GM12878 (cell line): ENCODE results near the gene DNTT. TPM values are rescaled to one million over a fixed set of nuclear protein-coding genes. Genes with fewer than 3 reads are reported as not detected.

Experiments
- ATAC-seq: fragments of 200-7000 bp; cut with Tn5 transposase; 3 replicates; pipeline ENCODE4 v1.9.1; 2020; ENCODE audit warnings: mild to moderate bottlenecking, moderate library complexity
- BruUV-seq: library from RNA; stranded (reverse); fragments of 400-500 nt; replicated peaks from 2 replicates; lab custom pipeline; 2021; lab: Mats Ljungman, UMichigan
- CTCF ChIA-PET: fragments of 300-600 bp; sonication (Branson Sonifier 250); formaldehyde crosslinking; extraction: SDS; loops from one replicate; lab custom pipeline; 2021; ENCODE audit warnings: inconsistent platforms; lab: Yijun Ruan, JAX
- POLR2A ChIA-PET: fragments of 350-600 bp; formaldehyde crosslinking; extraction: SDS; loops from one replicate; lab custom pipeline; 2021; ENCODE audit warnings: inconsistent platforms; lab: Charles Lee
- RAD21 ChIA-PET: fragments of 300-600 bp; sonication (Branson Sonifier 250); formaldehyde crosslinking; loops from one replicate; lab custom pipeline; 2023; ENCODE audit warnings: antibody characterized with exemption; ENCODE audit not compliant: unreplicated experiment; lab: Charles Lee
- SMC1A ChIA-PET: fragments of 300-600 bp; sonication (Branson Sonifier 250); formaldehyde crosslinking; loops from one replicate; lab custom pipeline; 2023; ENCODE audit not compliant: unreplicated experiment, uncharacterized antibody; lab: Charles Lee
- DNase-seq: peaks from one replicate; pipeline ENCODE4 v3.0.0-alpha.2; 2011; ENCODE audit warnings: low read depth, low spot score
- FAIRE-seq: peaks from 3 replicates; lab custom pipeline; 2011; peaks lifted over from hg19 to GRCh38; lab: Jason Lieb, UNC
- H2AFZ ChIP-seq: 2 replicates; pipeline ENCODE4 v1.6.0; 2011; ENCODE audit warnings: low read depth, low read length, control low read depth; ENCODE audit not compliant: control insufficient read depth
- H3K27ac ChIP-seq: 2 replicates; pipeline ENCODE4 v1.5.1; 2011; ENCODE audit warnings: control low read depth; ENCODE audit not compliant: control insufficient read depth, insufficient read depth
- H3K27me3 ChIP-seq, 2 experiments: replicated peaks in 1 of 2; 2 replicates each; pipeline versions ENCODE4 v1.6.0 to v1.6.1; 2011; ENCODE audit warnings: low read length in 1 of 2; ENCODE audit not compliant: control insufficient read depth in 2 of 2, insufficient read depth in 2 of 2
- H3K36me3 ChIP-seq, 2 experiments: 2 replicates each; pipeline ENCODE4 v1.5.1; 2011; ENCODE audit warnings: low read length in 1 of 2; ENCODE audit not compliant: control insufficient read depth in 2 of 2, insufficient read depth in 2 of 2
- H3K4me1 ChIP-seq: 2 replicates; pipeline ENCODE4 v1.6.1; 2011; ENCODE audit warnings: mild to moderate bottlenecking, low read length, moderate library complexity, mixed read lengths; ENCODE audit not compliant: control insufficient read depth, insufficient read depth
- H3K4me2 ChIP-seq: 2 replicates; pipeline ENCODE4 v1.6.0; 2011; ENCODE audit warnings: control low read depth; ENCODE audit not compliant: control insufficient read depth, insufficient read depth
- H3K4me3 ChIP-seq: fragments of 200-600 bp; sonication (generic); 2 replicates; pipeline ENCODE4 v1.5.1; 2016
- H3K79me2 ChIP-seq: 2 replicates; pipeline ENCODE4 v1.6.0; 2011; ENCODE audit warnings: low read length; ENCODE audit not compliant: control insufficient read depth, insufficient read depth
- H3K9ac ChIP-seq: 2 replicates; pipeline ENCODE4 v1.8.0; 2011; ENCODE audit warnings: low read length, control low read depth, mixed read lengths; ENCODE audit not compliant: control insufficient read depth, insufficient read depth
- H3K9me3 ChIP-seq: replicated peaks from 3 replicates; pipeline ENCODE4 v1.5.1; 2011; ENCODE audit warnings: mild to moderate bottlenecking, low read length; ENCODE audit not compliant: control insufficient read depth, insufficient read depth
- H4K20me1 ChIP-seq: 2 replicates; pipeline ENCODE4 v1.6.0; 2011; ENCODE audit not compliant: control insufficient read depth, insufficient read depth
- CBX3 ChIP-seq: fragments of 200-600 bp; sonication (generic); IDR thresholded peaks from 2 replicates; pipeline ENCODE4 v1.6.1; 2016; ENCODE audit warnings: low read depth, borderline replicate concordance
- CREB1 ChIP-seq: IDR thresholded peaks from 2 replicates; pipeline ENCODE4 v1.6.1; 2012; ENCODE audit warnings: low read depth, mild to moderate bottlenecking, inconsistent platforms
- CREM ChIP-seq: IDR thresholded peaks from 2 replicates; pipeline ENCODE4 v1.6.1; 2014; ENCODE audit warnings: antibody characterized with exemption, low read depth
- CUX1 ChIP-seq: IDR thresholded peaks from 2 replicates; pipeline ENCODE4 v1.6.1; 2012; ENCODE audit warnings: improper control_type of control experiment, low read depth, low read length; ENCODE audit not compliant: insufficient replicate concordance
- IKZF2 ChIP-seq, 2 experiments: fragments of 450-650 bp; IDR thresholded peaks; 2 replicates each; pipeline ENCODE4 v1.6.1; 2017; ENCODE audit warnings: mild to moderate bottlenecking in 2 of 2, moderate library complexity in 2 of 2
- JUNB ChIP-seq: IDR thresholded peaks from 2 replicates; pipeline ENCODE4 v1.6.1; 2016; ENCODE audit warnings: antibody characterized with exemption, mild to moderate bottlenecking
- PAX5 ChIP-seq: IDR thresholded peaks from 2 replicates; pipeline ENCODE4 v1.6.1; 2011; ENCODE audit warnings: low read depth, low read length, borderline replicate concordance
- POU2F2 ChIP-seq: IDR thresholded peaks from 3 replicates; pipeline ENCODE4 v1.6.1; 2011; ENCODE audit warnings: low read depth, mild to moderate bottlenecking, low read length, borderline replicate concordance
- SMC3 ChIP-seq: IDR thresholded peaks from 2 replicates; pipeline ENCODE4 v1.6.1; 2011; ENCODE audit warnings: low read length, improper control_type of control experiment, borderline replicate concordance
- SREBF2 ChIP-seq: IDR thresholded peaks from 2 replicates; pipeline ENCODE4 v1.6.1; 2012; ENCODE audit warnings: mild to moderate bottlenecking, low read length
- STAT3 ChIP-seq: IDR thresholded peaks from 2 replicates; pipeline ENCODE4 v1.6.1; 2011; ENCODE audit warnings: low read depth, low read length, improper control_type of control experiment
- ZBED1 ChIP-seq: IDR thresholded peaks from 2 replicates; pipeline ENCODE4 v1.6.1; 2016; ENCODE audit warnings: borderline replicate concordance
- ZNF274 ChIP-seq: IDR thresholded peaks from one replicate; pipeline ENCODE4 v1.8.0; 2011; ENCODE audit not compliant: insufficient read length, insufficient read depth
- ZNF592 ChIP-seq: fragments of 450-650 bp; IDR thresholded peaks from 2 replicates; pipeline ENCODE4 v1.6.1; 2017; ENCODE audit warnings: mild to moderate bottlenecking, moderate library complexity
- WGBS: methylation state at CpG from one replicate; pipeline ENCODE4 v1.1.6; 2016; ENCODE audit warnings: low lambda C conversion rate; ENCODE audit not compliant: insufficient replicate concordance, insufficient coverage; ENCODE audit errors: missing lambda C conversion rate; 5-methylcytosine and 5-hydroxymethylcytosine counted together
- in situ Hi-C: fragments of 300-500 bp; cut with MboI; formaldehyde crosslinking; loops from 9 replicates; pipeline ENCODE4 v1.14.3; 2018; ENCODE audit warnings: mixed read lengths
- intact Hi-C: fragments of 100-400 bp; cut with micrococcal nuclease; formaldehyde crosslinking; loops from one replicate; pipeline ENCODE4 v1.14.2; 2022; ENCODE audit not compliant: unreplicated experiment
- polyA plus RNA-seq, 11 experiments: library from polyadenylated mRNA; depleted of rRNA in 4 of 11; unstranded in 6 of 11; stranded (reverse) in 5 of 11; fragments of >200 nt; fragmentation: Nextera tagmentation in 4 of 11; fragmentation: Illumina TruSeq in 1 of 11; extraction: Ambion mirVana in 4 of 11; extraction: Trizol in 1 of 11; gene quantifications; 1 replicate in 1 of 11; 2 replicates in 10 of 11; pipeline versions ENCODE4 v1.2.1 to v1.2.3, GENCODE V29; 2011 to 2016; ENCODE audit warnings: inconsistent platforms in 2 of 11, missing spikeins in 2 of 11, low read depth in 1 of 11
- total RNA-seq, 4 experiments: library from RNA; depleted of rRNA in 3 of 4; stranded (reverse); fragments of >200 nt in 3 of 4; fragmentation: Illumina TruSeq in 1 of 4; extraction: Trizol in 1 of 4; gene quantifications; 2 replicates each; pipeline versions ENCODE4 v1.2.1 to v1.2.3, GENCODE V29; 2013 to 2021

The DNTT gene
- total and polyA plus RNA-seq, 10 of the 15 experiments (the other 5 are each of a cell fraction or from before 2014, with no cell fraction given): 0.06 to 0.13 (median 0.09) TPM; not detected in 5

GRCh38 chr10:96288151-96288621 lies 16.0 kb upstream of the DNTT start:
- Histone ChIP-seq H3K79me2 (peaks cover 12% of the 10 kb centered on the region), H3K4me1 (peaks cover 50% of the 10 kb centered on the region), H3K9me3 (no peaks in the 10 kb centered on the region), H3K4me2 (peak overlapping the region; percentile 88), H3K27me3 (no peaks in the 10 kb centered on the region), H4K20me1 (no peaks in the 10 kb centered on the region), H2AFZ (no peak overlapping the region), H3K9ac (peak overlapping the region; percentile 76), H3K27ac (peak overlapping the region; percentile 92), H3K4me3 (peak overlapping the region; percentile 70), H3K36me3 (no peaks in the 10 kb centered on the region)
- intact Hi-C loops (loop anchor here (1.0 to 5.0 kb wide), 2 partner anchors 44 to 451 kb away; no protein-coding TSS in a partner anchor), in situ Hi-C loops (no loop called here)
- ChIA-PET RAD21 (interaction anchor here (1.2 to 5.1 kb wide), 11 partner anchors 12 to 527 kb away, joined by 3 to 256 read pairs (median 5); partner anchors contain the start of gene BLNK), CTCF (interaction anchor here (0.9 to 5.3 kb wide), 10 partner anchors 10 to 199 kb away, joined by 3 to 102 read pairs (median 5); partner anchors contain the start of gene BLNK), POLR2A (interaction anchor here (0.9 to 5.0 kb wide), 9 partner anchors 9 to 456 kb away, joined by 3 to 174 read pairs (median 7); partner anchors contain the start of gene BLNK), SMC1A (interaction anchor here (0.7 to 6.1 kb wide), 15 partner anchors 16 to 418 kb away, joined by 3 to 305 read pairs (median 4); partner anchors contain the start of gene BLNK)
- BruUV-seq: no TSS peak
- peak; percentile 80 for FAIRE-seq
- peak; percentile 84 for DNase-seq
- ATAC-seq: peak; percentile 78
- 1% methylated on average over 5 of the region's 5 CpGs for WGBS
- TF ChIP-seq ZNF592: 0 out of 2 replicates have a peak, but pooled peaks have one; percentile 33
- 0 out of 2 replicates have a peak, but pooled peaks have one; percentile 16 for TF ChIP-seq CREB1
- peak; percentile 19 for TF ChIP-seq CUX1
- TF ChIP-seq CREM: peak; percentile 31; the same call in 1 of the 2 replicates
- peak; percentile 66 for TF ChIP-seq JUNB
- no peak for TF ChIP-seq ZNF274
- TF ChIP-seq PAX5: peak; percentile 15; the same call in 1 of the 2 replicates
- TF ChIP-seq IKZF2 (IDR thresholded peaks at IDR 0.05): peak in 1 of 2 experiments; percentile 42; a peak in 2 of 4 replicates
- TF ChIP-seq ZBED1: no peak
- TF ChIP-seq POU2F2: peak; percentile 89; the same call in 2 of the 3 replicates
- no peak for TF ChIP-seq STAT3
- TF ChIP-seq SMC3: peak; percentile 27; the same call in 1 of the 2 replicates
- TF ChIP-seq SREBF2: no peak
- TF ChIP-seq CBX3: no peak
